Measurements from ENCODE around the gene ARHGAP28.

ARHGAP28 gene

DNA sequence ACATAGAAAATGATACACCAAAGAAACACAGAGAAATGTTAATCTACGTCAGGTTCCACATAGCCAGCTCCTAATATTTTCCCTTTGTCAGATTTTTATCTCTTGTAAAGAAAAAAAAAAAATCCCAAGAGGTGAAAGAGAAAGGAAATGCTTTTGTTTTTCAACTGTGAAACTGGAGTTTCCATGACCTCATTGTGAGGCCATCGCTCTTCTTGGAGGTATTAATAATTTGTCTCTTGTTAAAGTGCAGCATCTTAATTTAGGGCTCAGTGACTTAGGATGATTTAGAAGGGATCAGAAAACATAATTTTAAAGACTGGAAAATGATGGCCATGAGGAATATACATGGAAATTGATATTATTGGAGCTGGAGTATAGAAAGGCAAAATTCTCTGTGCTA is 21.7 kb downstream of the ARHGAP28 start:
- TF ChIP-seq, protein P1, sequence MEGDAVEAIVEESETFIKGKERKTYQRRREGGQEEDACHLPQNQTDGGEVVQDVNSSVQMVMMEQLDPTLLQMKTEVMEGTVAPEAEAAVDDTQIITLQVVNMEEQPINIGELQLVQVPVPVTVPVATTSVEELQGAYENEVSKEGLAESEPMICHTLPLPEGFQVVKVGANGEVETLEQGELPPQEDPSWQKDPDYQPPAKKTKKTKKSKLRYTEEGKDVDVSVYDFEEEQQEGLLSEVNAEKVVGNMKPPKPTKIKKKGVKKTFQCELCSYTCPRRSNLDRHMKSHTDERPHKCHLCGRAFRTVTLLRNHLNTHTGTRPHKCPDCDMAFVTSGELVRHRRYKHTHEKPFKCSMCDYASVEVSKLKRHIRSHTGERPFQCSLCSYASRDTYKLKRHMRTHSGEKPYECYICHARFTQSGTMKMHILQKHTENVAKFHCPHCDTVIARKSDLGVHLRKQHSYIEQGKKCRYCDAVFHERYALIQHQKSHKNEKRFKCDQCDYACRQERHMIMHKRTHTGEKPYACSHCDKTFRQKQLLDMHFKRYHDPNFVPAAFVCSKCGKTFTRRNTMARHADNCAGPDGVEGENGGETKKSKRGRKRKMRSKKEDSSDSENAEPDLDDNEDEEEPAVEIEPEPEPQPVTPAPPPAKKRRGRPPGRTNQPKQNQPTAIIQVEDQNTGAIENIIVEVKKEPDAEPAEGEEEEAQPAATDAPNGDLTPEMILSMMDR (IDR thresholded peaks at IDR 0.05; ENCODE audit: low read depth, low read length): no peak
- no peak overlapping the region for H3K4me3 ChIP-seq (ENCODE audit: low read depth, low read length)

DNA sequence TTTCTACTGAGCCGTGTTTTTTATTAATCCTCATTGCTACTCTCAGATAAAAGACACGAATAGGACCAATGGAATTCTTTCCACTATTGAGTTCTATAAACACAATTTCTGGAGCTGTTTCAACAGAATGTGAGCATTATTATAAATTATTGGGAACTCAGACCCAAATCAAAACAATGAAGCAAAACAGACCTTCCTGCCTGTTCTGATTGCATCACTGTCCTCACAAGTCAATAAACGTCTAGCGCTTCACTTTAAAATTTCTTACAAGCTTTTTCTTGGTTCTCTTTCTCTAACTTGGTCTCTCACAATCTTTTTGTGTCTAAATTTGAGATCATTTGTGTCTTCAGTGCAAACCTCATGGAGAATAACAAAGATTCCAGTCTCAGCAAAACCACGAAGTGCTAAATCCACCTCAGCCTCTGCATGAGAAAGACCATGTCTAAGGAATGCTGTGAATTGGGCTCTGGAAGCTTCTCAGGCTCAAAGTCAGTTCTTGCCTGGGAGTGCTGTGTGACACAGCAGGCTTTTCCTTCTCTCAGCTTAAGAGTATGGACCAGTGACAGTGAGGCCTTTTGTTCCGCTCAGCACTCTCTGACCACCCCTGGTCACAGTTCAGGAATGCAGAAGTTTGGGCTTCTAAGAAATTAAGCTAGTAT is 22.8 kb downstream of the ARHGAP28 start:
- H3K4me3 ChIP-seq (ENCODE audit: low read depth, low read length): no peak overlapping the region
- TF ChIP-seq, protein P1 (IDR thresholded peaks at IDR 0.05; ENCODE audit: low read depth, low read length): no peak

DNA sequence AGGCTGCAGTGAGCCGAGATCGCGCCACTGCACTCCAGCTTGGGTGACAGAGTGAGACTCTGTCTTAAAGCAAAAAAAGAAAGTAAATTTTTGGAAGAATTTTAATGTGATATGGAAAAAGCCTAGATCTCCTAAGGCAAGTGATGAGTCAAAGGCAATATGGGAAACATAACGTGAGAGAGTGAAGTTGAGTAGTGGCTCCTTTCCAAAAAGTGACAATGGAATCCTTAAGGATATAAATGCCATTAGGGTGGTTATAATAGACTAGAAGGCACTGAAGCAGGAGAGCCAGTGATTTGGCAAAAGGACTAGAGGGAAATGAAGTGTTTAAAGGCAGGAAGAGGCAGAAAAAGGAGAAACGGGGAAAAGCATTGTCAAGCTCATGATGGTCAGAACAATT is 25.6 kb downstream of the ARHGAP28 start:
- TF ChIP-seq, protein P1 (IDR thresholded peaks at IDR 0.05; ENCODE audit: low read depth, low read length): no peak
- H3K4me3 ChIP-seq (ENCODE audit: low read depth, low read length): no peak overlapping the region

DNA sequence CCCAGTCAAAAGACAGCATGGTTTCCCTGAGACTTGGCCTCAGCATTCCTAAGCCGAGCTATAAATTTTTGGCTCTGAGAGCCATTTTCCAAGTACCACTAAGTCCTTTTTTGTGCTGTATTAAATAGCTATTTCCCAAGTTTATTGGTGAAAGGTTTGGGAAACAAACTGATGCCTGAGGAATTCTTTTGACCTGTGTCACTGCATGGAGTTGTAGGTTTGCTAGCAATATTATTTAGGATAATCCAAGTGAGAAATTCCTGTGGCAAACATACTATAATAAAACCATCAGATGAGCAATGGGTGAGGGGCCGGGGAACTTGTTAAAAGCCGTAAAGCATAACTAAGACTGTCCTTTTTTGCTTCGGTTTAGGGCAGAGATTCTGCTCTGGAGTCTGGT is 28.4 kb downstream of the ARHGAP28 start:
- H3K4me3 ChIP-seq (ENCODE audit: low read depth, low read length): no peak overlapping the region
- TF ChIP-seq, protein P1 (IDR thresholded peaks at IDR 0.05; ENCODE audit: low read depth, low read length): no peak

DNA sequence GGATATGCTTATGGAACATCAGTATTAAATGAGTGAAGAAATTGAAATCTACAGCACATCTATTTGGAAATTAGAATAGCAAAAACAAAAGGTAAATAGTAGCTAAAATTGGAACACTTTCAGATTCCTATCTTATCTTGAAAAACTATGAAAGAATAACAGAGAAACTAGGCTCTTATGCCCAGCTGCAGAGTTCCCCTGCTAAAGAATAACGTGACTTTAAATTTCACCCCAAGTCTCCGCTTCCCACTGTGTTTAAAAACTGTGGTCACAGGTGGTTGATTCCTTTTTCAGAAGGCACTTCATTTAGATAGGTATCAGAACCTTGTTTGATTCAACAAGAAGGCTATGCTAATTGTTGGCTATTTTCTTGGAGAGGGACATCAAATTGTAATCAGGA is 30.1 kb downstream of the ARHGAP28 start:
- TF ChIP-seq, protein P1 (IDR thresholded peaks at IDR 0.05; ENCODE audit: low read depth, low read length): no peak
- H3K4me3 ChIP-seq (ENCODE audit: low read depth, low read length): no peak overlapping the region

DNA sequence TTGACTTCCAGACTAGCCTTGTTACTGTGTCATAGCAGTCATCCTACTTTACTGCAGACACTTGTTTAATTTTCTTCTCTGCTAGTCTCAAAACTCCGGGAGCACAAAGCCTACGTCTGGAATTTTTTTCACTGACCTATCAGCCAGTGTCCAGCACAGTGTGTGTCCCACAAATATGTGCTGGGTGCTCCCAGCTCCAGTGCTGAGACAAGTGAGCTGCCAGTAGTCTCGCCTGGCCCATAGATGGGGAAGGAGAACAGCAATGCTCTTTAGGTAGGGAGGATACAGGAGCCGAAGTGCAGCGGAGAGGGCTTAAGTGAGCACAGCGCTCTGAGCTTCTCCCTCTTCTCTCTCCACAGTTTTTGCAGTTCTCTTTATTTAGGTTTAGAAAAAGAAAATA is 34.0 kb downstream of the ARHGAP28 start:
- no peak overlapping the region for H3K4me3 ChIP-seq (ENCODE audit: low read depth, low read length)
- TF ChIP-seq, protein P1 (IDR thresholded peaks at IDR 0.05; ENCODE audit: low read depth, low read length): no peak

DNA sequence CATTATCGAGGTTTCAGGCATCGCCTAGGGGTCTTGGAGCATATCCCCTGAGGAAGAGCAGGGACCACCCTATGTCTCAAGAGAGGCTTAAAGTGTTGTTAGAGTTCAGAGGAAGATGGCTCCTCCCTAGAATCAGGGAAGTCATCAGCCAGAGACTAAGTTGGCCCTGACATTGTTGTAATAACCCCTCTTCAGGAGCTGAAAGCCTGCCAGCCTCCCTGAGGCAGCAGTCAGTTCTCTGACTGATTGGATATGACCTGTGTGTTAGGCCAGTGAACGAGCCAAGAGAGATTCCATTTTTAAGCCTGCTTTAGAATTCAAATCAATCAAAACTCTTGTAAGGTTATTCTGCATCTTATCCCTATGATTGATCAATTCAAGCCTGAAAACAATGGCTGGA is 34.9 kb downstream of the ARHGAP28 start:
- TF ChIP-seq, protein P1 (IDR thresholded peaks at IDR 0.05; ENCODE audit: low read depth, low read length): no peak
- no peak overlapping the region for H3K4me3 ChIP-seq (ENCODE audit: low read depth, low read length)

All from WI38 (cell line).